GM12865 (cell line): Measurements from ENCODE around the gene POLDIP2.

ENCODE experiments used
- DNase-seq: peaks from one replicate; pipeline ENCODE4 v3.0.0; 2010; ENCODE audit warnings: low read depth
- H3K4me3 ChIP-seq: 2 replicates; pipeline ENCODE4 v1.5.1; 2011; ENCODE audit warnings: mild to moderate bottlenecking, low read depth, low read length, control low read depth
- CTCF ChIP-seq: IDR thresholded peaks from 2 replicates; pipeline ENCODE4 v1.5.1; 2011; ENCODE audit warnings: low read length, control low read depth, low read depth, inconsistent platforms; ENCODE audit not compliant: insufficient read depth; ENCODE audit errors: missing control alignments

Gene POLDIP2

GRCh38 chr17:28390984-28391383, 33.7 kb upstream of the POLDIP2 start:
- no peak for TF ChIP-seq CTCF
- H3K4me3 ChIP-seq, result no peak overlapping the region
- no peak for DNase-seq

GRCh38 chr17:28390563-28390962, 33.2 kb upstream of the POLDIP2 start:
- DNase-seq, result no peak
- TF ChIP-seq CTCF, result no peak
- no peak overlapping the region for H3K4me3 ChIP-seq

GRCh38 chr17:28390141-28390540, 32.8 kb upstream of the POLDIP2 start:
- TF ChIP-seq CTCF, result no peak
- H3K4me3 ChIP-seq, result no peak overlapping the region
- no peak for DNase-seq

GRCh38 chr17:28388106-28388505, 30.8 kb upstream of the POLDIP2 start:
- TF ChIP-seq CTCF, result no peak
- no peak for DNase-seq

GRCh38 chr17:28386391-28386790, 29.1 kb upstream of the POLDIP2 start:
- no peak for TF ChIP-seq CTCF
- H3K4me3 ChIP-seq, result no peak overlapping the region
- DNase-seq, result no peak

More at GRCh38 chr17:28388106-28388505, 30.8 kb upstream of the POLDIP2 start:
- H3K4me3 ChIP-seq, result no peak overlapping the region

GRCh38 chr17:28385406-28385805, 28.1 kb upstream of the POLDIP2 start:
- DNase-seq, result no peak
- no peak overlapping the region for H3K4me3 ChIP-seq

More at GRCh38 chr17:28385406-28385805, 28.1 kb upstream of the POLDIP2 start:
- no peak for TF ChIP-seq CTCF
